ENCODE data around the gene RHOBTB3. TPM values are rescaled to one million over a fixed set of nuclear protein-coding genes. Genes with fewer than 3 reads are reported as not detected.
A peak's percentile ranks its signal among the peaks of the same experiment; 100 is the strongest.

Gene RHOBTB3
- total RNA-seq, 1 donor from 2014 or later: 75.2 TPM

DNA sequence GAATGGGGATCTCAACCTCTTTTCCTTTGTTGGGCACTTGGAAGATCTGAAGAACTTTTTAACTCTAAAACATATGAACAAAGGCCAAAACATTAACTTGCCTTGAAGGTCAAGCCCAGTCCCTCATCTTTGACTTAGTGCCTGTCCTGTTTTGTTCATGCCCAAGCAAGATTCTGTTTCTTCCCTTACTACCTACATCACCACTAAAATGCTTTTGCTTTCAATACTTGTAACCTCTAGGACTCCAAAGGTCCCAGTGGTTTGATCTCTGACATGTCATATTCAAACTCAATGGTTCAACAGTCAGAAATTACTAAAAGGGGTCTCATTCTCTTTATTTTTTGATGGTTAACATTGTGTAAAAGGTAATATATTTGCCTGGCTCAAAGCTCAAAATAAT is 67.4 kb downstream of the RHOBTB3 start:
- DNase-seq (ENCODE audit: low spot score): no peak
- Mint-ChIP-seq H3K36me3 (ENCODE audit: low read depth) (peaks cover 10% of the 10 kb centered on the region), H3K27ac (ENCODE audit: unreplicated experiment) (no peak overlapping the region), H3K9me3 (ENCODE audit: low read depth) (no peaks in the 10 kb centered on the region), H3K4me1 (ENCODE audit: low read depth) (peaks cover 14% of the 10 kb centered on the region), H3K27me3 (ENCODE audit: low read depth) (no peaks in the 10 kb centered on the region), H3K4me3 (ENCODE audit: unreplicated experiment) (no peak overlapping the region)
- TF ChIP-seq, protein P1, sequence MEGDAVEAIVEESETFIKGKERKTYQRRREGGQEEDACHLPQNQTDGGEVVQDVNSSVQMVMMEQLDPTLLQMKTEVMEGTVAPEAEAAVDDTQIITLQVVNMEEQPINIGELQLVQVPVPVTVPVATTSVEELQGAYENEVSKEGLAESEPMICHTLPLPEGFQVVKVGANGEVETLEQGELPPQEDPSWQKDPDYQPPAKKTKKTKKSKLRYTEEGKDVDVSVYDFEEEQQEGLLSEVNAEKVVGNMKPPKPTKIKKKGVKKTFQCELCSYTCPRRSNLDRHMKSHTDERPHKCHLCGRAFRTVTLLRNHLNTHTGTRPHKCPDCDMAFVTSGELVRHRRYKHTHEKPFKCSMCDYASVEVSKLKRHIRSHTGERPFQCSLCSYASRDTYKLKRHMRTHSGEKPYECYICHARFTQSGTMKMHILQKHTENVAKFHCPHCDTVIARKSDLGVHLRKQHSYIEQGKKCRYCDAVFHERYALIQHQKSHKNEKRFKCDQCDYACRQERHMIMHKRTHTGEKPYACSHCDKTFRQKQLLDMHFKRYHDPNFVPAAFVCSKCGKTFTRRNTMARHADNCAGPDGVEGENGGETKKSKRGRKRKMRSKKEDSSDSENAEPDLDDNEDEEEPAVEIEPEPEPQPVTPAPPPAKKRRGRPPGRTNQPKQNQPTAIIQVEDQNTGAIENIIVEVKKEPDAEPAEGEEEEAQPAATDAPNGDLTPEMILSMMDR (IDR thresholded peaks at IDR 0.05): no peak

DNA sequence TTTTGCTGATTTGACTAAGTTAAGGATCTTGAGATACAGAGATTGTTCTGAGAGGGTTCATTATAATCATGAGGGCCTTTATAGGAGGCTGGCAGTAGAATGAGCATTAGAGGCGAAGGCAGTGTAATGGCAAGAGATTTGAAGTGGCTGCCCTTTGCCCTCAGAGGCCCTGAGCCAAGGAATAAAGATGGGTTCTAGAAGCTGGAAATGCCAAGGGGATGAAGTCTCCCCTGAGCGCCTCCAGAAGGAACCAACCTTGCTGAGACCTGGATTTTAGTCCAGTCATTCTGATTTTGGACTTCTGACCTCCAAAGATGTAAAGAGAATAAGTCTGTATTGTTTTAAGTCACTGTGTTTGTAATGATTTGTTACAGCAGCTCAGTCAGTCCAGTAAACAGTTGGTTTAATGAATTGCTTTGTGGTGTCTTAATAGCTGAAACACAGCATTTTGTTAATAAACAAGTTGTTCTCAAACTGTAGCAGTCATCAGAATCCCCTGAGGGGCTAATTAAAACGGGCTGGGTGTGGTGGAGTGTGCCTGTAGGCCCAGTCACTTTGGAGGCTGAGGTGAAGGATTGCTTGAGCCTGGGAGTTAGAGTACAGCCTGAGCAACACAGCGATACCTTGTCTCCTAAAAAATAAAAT is 68.2 kb downstream of the RHOBTB3 start:
- DNase-seq (ENCODE audit: low spot score): no peak
- Mint-ChIP-seq H3K4me1 (ENCODE audit: low read depth) (peaks cover 18% of the 10 kb centered on the region), H3K9me3 (ENCODE audit: low read depth) (no peaks in the 10 kb centered on the region), H3K27me3 (ENCODE audit: low read depth) (no peaks in the 10 kb centered on the region), H3K4me3 (ENCODE audit: unreplicated experiment) (no peak overlapping the region), H3K27ac (ENCODE audit: unreplicated experiment) (no peak overlapping the region), H3K36me3 (ENCODE audit: low read depth) (peaks cover 7% of the 10 kb centered on the region)
- TF ChIP-seq, protein P1 (IDR thresholded peaks at IDR 0.05): no peak

DNA sequence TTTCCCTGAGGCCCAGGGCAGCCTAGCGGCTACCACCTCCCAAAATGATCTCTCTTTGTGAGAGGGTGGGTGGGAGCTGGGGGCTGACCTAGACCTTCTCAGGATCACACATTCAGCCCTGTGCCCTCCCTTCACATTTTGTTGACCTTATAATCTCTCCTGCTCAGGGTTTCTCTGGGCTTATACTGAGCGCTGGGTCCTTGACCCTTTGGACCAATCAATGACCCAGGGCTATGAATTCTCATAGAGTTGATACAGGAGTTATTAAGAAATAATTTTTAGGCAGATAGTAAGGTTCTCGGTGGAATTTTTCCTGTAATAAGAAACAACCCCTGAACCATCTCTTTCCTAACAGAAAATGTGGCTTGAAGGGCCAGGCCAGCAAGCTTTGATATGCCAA is 69.4 kb downstream of the RHOBTB3 start:
- TF ChIP-seq, protein P1 (IDR thresholded peaks at IDR 0.05): no peak
- DNase-seq (ENCODE audit: low spot score): no peak
- H3K4me1 Mint-ChIP-seq (ENCODE audit: low read depth): peaks cover 18% of the 10 kb centered on the region
- H3K27me3 Mint-ChIP-seq (ENCODE audit: low read depth): no peaks in the 10 kb centered on the region
- H3K4me3 Mint-ChIP-seq (ENCODE audit: unreplicated experiment): no peak overlapping the region
- H3K36me3 Mint-ChIP-seq (ENCODE audit: low read depth): peaks cover 8% of the 10 kb centered on the region
- H3K27ac Mint-ChIP-seq (ENCODE audit: unreplicated experiment): no peak overlapping the region
- peaks cover 10% of the 10 kb centered on the region for H3K9me3 Mint-ChIP-seq (ENCODE audit: low read depth)

DNA sequence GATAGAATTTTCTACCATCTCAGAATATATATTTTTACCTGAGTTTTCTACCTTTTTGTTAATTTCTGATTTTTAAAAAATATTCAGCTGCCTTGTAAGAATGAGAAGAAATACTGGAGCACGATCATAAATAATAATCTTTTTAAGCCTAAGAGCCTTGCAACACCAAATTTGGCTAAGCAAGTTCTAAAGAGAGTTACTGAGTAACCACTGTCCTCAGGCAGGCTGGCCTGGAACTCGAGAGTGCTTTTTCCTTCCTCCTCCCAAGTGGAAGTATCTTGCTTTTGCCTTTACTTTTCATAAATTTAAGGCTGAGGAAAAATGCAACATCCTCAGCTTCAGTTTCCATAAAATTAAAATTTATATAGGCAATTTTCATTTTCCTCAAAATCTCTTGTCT is 70.4 kb downstream of the RHOBTB3 start:
- TF ChIP-seq, protein P1 (IDR thresholded peaks at IDR 0.05): no peak
- Mint-ChIP-seq H3K4me3 (ENCODE audit: unreplicated experiment) (no peak overlapping the region), H3K27ac (ENCODE audit: unreplicated experiment) (peak overlapping the region; percentile 49), H3K9me3 (ENCODE audit: low read depth) (peaks cover 10% of the 10 kb centered on the region), H3K4me1 (ENCODE audit: low read depth) (peaks cover 18% of the 10 kb centered on the region), H3K36me3 (ENCODE audit: low read depth) (peaks cover 8% of the 10 kb centered on the region), H3K27me3 (ENCODE audit: low read depth) (no peaks in the 10 kb centered on the region)
- DNase-seq (ENCODE audit: low spot score): no peak

DNA sequence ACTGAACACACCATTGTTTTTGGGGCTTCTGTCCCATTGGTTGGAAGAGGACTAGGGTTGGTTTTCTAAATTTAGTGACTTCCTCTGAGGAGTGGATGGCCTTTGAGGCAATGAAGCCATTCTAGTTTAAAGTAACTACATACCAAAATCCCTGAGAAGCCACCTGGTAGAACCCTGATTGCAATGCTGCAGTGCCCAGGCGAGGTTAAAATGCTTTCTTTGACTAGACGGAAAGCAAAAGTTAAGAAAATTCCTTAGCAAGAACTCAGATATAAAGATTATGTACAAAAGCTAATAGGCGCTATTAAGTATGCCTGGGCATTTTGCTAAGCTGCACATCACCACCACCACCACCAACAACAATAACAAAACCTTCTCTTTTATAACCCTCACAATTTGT is 70.8 kb downstream of the RHOBTB3 start:
- Mint-ChIP-seq H3K27me3 (ENCODE audit: low read depth) (no peaks in the 10 kb centered on the region), H3K27ac (ENCODE audit: unreplicated experiment) (no peak overlapping the region), H3K4me1 (ENCODE audit: low read depth) (peaks cover 18% of the 10 kb centered on the region), H3K4me3 (ENCODE audit: unreplicated experiment) (no peak overlapping the region), H3K9me3 (ENCODE audit: low read depth) (peaks cover 10% of the 10 kb centered on the region), H3K36me3 (ENCODE audit: low read depth) (peaks cover 8% of the 10 kb centered on the region)
- TF ChIP-seq, protein P1 (IDR thresholded peaks at IDR 0.05): no peak
- no peak for DNase-seq (ENCODE audit: low spot score)
